Cerebellar cortex (tissue), 1 donor: ENCODE data around the gene RASA3.
"Not testable (repeated sequence)": the region's sequence is repeated elsewhere in the genome, so short reads cannot be mapped to it uniquely, and the experiment has no call there.

Source experiments
- DNase-seq: peaks from one replicate; pipeline ENCODE4 v3.0.0-alpha.2; 2015; ENCODE audit warnings: low spot score

RASA3 gene

DNA sequence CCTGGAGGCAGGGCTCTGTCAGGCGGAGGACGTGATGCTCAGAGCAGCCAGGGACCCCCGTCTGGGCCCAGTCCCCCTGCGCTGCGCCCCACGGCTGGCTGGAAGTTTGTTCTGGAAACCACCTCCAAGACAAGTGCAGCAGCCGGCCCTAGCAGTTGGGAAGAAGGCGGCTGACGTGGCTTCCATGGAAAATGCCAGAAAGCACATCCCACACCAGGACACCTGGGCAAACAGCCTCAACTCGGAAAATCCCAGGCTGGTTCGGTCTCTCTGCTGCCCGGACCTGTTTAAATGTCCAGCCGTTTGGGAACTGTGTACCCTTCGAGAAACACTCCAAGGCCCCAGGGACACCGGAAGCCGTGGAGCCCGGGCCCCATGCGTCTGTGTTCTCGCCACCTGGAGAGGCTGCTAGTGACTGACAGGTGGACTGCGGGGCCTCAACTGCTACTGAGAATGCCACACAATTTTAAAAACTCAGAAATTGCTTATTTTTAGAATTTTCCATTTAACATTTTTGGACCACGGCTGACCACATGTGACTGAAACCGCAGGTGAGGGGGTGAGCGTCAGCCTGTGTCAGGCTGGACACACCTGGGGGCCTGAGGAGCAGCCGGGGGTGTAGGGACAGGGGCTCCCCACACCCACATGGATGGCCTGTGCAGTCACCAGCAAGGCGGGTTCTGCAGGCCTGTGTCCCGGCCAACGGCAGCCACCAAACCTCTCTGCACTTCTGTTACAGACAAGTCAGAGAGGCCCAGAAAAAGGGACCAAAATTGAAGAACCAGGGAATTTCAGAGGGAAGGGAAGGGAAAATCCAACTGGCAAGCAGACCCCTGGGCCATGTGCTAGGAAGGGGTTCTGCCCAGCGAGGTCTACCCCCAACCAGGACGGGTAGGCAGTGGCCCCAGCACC lies 31.7 kb downstream of the RASA3 start:
- DNase-seq: peak; percentile 28

DNA sequence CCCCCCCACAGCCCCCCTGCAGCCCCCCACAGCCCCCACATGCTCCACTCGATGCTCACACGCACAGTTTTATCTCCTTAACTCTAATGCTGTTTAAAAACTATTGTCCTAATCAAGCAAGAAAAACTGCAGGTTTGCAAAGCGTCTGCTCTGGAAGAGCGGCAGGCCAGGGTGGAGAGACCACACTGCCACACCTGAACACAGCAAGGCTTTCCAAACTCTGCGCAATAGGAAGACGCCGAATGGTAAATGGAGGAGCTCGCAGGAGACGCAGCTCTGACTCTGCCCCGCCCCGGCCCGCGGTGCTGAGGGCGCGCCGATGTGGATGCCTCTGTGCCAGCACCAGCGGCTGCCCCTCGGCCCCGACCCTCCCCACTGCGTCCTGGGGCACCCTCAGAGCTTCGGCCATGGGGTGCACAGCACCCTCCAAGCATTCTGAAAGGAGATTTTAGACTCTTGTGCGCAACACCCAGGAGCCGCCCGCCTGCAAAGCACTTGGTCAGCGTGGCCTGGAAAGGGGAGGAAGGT lies 32.4 kb downstream of the RASA3 start:
- DNase-seq: peak; percentile 66

DNA sequence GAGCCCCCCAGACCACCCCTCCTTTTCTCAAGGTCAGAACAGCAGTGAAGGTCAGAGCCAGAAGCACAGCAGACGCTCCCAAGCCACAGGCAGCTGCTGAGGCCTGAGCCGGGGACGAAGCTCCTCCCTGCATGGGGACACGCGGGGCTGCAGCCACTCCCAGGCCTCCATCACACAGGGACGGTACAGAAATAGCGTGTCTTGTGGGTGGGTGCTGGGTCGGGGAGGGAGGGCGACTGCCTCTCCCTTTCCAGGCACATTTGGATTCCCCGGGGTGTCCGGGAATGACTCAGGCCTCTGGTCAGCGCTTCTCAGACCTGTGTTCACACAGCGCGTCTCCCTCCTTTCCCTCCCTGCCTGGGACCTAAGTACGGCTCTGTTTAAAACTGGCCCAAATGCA lies 33.2 kb downstream of the RASA3 start:
- DNase-seq: peak; percentile 65

DNA sequence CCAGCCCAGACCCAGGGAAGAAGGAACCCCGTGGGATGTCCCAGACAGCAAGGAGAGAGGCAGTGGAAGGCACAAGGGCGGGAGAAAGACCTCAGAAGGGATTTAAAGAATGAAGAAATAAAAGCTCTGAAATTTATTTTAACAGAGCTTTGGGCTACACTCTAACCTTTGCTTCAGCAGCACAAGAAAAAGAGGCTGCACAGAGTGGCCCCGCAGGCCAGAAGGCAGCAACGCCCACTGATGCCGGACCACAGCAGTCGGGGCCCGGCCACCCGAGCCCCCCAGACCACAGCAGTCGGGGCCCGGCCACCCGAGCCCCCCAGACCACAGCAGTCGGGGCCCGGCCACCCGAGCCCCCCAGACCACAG lies 33.8 kb downstream of the RASA3 start:
- DNase-seq: not testable (repeated sequence)

DNA sequence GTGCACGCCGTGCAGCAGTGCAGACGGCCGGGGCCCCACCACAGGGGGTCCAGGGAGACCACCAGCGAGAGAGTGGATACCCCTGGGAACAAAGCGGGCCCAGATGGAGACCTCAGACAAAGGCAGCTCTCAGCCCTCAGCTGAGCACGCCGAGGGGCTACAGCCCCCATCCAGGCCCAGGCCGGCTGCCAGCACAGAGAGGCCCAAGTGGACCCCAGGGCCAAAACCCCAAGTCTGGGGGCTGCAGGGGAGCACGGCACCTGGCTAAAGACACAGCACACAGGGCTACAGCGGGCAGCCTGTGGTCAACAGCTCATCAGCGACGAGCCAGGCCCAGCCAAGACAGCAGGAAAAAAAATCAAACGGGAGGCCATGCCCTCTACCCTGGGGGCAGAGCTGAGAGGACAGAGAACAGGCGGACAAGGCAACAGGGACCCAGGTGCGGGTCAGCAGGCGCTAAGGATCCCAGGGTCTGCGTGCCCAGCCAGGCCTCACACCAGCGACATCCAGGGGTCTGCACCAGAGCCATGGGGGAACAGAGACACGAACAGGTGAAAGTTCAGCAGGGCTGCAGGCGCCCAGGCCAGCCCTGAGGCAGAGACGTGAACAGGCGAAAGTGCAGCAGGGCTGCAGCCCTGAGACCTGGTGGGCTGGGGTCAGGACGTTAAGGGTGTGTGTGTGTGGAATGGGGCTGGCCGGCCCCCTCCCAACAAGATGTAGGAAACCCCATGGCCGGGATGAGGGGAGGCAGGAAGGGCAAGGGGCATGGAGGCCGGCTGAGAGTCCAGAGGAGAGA lies 34.3 kb downstream of the RASA3 start:
- DNase-seq: no peak

DNA sequence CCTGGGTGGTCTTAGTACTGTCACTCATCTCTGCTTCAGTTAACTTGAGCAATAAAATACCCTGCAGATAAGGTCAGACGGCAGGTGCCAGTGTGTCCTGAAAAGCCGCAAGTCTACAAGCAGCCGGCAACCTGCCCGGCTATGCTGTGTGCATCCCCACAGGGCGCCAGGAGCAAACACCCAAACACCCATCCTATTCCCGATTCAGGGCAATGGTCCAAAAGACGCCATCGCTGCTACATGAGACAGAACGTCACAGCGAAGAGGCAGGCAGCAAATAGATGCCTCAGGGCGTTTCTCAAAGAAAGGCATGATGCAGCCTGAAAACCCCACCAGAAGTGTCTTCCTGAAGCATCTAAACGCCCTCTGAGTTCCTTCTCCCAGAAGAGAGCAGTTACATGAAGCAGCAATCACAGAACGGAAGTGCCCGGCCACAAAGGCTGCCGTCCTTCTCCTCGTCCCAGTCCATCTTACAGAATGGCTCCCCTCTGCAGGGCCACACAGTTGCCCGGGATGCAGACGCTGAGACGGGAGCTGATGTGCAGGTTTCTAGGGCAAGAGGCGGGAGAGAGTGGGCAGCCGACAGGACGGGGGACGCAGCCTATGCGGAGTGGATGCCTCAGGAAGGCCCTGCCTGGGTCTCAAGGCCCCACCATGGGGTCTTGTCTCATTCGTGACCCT lies 35.1 kb downstream of the RASA3 start:
- DNase-seq: no peak

DNA sequence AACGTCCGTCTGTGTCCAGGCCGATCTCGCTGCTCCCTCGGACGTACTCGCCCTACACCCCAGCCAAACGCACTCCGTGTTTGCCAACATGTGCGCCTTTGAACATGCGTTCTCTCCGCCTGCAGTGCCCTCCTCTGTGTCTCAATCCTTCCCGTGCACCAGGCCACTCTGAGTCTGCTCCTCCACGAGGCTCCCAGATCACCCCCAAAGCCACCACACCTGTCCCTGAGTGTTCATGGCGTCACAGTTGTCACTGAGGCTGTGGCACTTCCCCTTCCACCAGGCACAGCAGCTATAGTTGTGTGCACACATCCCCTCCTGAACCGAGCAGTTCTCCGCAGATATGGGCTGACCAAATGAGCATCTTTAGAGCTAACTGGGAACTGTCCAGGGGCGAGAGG lies 35.6 kb downstream of the RASA3 start:
- no peak for DNase-seq

DNA sequence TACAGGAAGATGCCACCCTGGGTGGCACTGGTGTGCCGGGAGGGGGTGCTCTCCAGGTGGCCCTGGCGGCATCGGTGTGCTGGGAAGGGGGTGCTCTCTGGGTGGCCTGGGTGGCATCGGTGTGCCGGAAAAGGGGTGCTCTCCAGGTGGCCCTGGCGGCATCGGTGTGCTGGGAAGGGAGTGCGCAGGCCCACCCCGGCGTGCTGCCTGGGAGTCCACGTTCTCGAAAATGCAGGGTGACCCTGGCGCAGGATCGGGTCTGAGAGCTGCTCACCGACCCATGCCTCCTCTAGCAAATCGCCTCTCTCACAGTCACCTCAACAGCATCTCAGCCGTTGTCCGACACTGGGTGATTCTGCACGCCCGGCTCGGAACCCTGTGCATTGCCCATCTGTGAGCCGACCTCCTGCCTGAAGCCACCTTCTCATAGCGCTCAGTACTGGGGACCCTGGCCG lies 36.4 kb downstream of the RASA3 start:
- DNase-seq: no peak

DNA sequence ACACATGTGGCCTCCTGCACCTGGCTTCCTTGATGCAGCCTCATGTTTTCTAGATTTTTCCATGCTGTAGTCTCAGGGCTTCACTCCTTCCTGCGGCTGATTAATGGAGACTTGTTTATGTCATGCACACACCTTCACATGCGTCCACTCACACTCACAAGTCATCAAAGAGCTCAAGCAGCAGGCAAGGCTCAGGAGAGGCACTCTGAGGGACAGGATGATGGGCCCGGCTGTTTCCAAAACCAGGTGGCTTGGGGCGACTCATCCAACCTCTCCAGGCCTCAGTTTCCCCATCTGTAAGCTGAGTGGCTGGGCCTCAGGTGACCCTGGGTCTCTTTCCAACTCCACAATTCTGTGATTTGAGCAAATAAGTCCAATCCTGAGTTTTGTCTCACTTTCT lies 36.9 kb downstream of the RASA3 start:
- DNase-seq: no peak

DNA sequence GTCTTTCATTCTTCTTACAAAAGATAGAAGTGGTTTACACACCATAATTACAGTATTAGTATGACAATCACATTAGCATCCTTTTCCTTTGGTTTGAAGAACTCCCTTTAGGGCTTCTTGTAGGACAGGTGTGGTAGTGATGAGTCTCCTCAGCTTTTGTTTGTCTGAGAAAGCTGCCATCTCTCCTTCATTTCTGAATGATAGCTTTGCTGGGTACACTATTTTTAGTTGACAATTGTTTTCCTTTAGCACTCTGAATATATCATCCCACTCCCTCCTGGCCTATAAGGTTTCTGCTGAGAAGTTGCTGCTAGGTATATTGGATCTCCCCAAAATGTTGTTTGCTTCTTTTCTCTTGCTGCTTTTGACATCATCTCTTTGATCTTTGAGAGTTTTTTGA lies 39.3 kb downstream of the RASA3 start:
- no peak for DNase-seq

DNA sequence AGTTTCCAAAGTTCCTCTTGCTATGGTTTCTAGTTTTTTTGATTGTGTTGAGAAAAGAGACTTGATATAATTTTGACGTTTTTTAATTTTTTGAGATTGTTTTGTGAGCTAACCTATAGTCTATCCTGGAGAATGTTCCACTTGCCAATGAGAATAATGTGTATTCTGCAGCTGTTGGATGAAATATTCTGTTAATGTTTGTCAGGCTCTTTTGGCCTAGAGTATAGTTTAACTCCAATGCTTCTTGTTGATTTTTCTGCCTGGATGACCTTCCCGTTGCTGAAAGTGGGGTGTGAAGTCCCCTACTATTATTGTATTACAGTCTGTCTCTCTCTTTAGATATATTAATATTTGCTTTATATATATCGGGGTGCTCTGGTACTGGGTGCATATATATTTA lies 40.0 kb downstream of the RASA3 start:
- DNase-seq: no peak

DNA sequence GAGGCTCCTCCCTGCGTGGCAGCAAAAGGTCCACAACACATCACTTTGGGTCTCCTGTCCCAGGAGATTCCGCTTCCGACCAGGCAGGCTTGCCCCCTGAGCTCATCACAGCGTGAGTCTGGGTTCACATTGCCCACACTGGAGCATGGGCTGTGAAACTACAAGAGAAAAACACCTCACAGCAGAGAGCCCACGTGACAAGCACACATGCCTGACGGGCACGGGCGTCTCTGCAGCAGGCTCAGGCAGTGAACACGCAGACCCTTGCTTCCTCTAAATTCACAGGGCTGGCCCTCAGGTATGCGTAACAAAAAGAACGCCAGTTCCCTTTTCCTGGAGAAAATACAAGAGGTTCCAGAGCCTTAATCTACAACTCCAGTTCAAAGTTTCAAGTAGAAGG lies 41.9 kb downstream of the RASA3 start:
- no peak for DNase-seq

DNA sequence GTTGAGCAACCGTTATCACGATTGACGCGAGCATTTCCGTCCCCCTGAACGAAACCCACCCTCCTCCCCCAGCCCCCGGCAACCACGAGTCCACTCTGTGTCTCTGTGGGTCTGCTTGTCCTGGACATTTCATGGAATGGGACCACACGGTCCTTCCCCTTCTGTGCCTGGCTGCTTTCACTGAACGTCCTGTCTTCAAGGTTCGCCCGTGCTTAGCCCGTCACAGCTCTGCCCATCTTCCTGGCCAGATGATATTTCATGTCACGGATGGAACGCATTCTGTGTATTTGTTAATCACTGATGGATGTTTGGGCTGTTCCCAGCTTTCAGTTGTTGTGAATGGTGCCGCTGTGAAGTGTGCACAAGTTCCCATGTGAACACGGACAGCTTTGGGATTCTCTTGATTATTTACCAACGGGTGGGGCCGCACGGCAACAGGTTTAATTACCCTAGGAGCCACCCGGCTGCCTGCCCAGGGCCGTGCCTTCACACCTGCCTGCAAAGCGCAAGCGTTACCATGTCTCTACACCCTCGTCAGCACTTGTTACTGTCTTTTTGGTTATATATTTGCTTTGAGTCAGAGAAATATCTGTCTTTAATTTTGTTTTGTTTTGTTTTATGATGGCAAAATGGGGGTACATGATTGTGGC lies 42.5 kb downstream of the RASA3 start:
- no peak for DNase-seq

DNA sequence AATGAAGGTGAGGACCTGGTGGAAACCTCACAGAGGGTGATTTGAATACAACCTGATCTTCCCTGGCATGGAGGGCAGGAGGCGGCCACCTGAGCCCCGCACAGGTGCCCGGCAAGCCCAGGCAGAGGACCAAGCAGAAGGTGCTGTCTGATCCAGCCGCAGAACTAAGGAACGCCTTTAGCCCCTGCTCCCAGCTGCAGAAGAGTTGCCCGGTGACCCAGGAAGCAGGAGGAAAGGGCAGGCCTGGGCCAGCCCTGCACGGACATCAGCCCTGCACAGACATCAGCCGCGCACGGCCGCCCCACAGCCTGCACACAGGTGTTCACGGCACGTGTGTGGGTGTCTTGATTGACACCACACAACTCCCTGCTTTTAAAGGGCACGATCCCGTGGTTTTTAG lies 43.1 kb downstream of the RASA3 start:
- DNase-seq: no peak

DNA sequence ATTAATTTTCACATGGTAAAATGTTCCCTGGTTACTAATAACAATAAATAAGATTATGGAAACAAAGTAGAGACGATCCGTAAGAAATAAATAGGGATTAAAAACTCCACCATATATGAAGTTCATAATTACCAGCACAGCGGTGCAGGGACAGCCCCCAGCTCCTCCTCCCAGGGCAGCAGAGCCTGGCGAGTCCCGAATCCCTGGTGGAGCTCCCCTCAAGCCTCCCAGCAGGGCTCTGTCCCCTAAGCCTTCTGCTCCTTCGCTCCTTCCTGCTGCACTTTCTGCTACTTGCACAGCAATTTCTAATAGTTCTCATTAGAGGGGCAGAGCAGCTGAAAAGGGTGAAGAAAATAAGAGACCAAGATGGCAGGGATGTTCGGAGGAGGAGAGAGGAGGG lies 43.6 kb downstream of the RASA3 start:
- DNase-seq: no peak

DNA sequence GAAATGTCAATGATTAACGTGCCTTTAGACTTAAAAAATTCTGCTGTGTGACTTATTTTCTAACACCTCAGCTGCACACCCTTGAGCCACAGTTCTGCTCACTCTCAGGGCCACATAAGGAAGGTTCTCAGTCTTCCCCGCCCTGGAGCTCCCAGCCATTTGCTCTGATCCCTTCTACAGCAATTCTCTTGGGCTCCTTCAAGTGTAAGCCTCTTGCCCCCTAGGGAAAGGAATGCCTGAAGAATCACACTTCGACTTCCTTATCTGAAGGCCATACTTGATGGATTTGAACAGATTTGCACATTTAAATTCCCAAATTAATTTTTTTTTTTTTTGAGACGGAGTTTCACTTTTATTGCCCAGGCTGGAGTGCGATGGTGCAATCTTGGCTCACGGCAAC lies 44.2 kb downstream of the RASA3 start:
- no peak for DNase-seq

DNA sequence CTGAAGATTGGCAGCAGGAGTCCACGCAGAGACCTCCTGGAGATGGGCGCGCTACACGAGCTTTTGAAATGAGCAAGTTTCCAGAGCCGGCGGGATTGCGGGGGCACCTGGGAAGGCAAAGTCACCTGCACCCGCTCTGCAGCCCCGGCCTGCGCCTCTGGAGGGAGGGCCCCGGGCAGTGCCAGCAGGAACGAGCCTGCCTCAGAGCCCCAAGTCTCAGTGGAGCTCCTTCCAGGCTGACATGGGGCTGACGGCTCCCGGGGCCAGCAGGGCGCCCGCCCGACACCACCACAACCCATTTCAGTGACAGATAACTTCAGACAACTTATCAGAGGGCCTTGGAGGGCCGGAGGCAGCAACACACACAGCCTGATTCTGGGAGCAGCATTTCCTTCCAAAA lies 45.0 kb downstream of the RASA3 start:
- no peak for DNase-seq

DNA sequence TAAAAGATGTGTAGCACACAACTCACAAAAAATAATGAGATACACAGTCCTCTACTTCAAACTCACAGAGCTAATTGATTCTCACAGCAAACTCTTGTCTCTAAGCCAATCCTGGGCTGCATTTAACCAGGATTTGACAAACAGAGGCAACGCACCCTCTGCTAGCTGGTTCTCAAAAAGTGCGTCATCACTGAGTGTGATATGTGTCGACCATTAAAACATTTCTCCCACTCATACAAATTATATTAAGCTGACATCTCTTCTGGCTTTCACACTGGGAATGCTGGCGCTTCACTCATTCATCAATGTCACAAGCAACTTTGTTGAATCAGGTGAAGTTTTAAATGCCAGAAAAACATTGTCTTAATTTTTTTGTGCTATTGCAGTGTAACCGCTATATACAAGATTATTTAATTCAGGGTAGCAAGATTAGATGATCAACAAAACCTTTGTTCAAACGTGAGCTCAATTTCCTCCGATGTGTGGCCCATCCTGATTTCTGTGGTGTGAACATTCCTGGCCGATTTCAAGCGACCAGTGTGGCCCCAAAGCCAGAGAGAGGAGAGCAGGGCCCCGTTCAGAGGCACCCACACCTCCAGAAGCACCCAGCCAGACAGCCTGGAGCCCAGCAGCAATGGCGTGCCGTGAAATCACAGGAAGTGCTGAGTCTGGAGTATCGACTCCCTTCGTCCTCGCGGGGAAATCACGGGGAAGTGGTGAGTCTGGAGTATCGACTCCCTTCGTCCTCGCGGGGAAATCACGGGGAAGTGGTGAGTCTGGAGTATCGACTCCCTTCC lies 49.4 kb downstream of the RASA3 start:
- DNase-seq: no peak

DNA sequence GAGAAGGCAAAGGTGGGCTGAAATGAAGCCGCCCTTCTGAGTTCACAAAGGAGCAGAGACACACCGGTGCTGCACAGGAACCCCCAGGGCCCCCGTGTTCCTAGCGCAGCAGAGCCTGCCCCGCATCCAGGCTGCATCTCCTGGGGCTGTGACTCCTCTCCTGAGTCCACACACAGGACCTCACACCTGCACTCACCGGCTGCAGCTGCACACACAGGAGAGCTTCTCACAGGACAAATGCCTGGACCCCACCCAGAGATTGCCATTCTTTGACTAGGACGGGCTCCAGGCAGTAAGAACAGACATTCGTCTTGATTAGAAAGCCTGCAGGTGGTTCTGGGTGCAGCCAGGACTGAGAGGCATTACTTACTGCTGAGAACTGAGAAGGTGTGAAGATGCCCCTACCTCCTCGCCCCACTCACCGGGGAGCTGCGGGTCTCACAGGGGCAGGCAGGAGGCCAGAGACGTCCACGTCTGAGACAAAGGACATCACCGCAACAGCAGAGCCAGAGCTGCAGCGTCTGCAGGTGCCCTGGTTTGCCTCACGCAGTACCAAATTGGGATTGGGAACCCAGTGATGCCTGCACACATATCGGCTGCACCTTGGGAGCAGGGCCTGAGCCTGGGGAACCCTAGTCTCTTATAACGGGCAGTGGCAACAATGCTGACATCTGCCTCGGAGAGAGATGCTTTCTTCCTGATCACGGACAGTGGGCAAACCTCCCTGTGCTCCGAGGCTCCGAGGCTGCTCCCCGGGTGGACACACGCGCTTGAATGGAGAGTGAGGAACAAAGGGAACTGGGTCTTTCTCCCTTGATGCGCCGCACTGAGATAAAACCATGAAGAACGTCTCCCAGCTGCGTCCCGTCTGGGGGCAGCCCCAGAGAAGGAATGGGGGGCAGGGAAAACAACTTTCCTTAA lies 50.4 kb downstream of the RASA3 start:
- DNase-seq: no peak
